ENCODE data around the gene COL4A2.

COL4A2 gene

DNA sequence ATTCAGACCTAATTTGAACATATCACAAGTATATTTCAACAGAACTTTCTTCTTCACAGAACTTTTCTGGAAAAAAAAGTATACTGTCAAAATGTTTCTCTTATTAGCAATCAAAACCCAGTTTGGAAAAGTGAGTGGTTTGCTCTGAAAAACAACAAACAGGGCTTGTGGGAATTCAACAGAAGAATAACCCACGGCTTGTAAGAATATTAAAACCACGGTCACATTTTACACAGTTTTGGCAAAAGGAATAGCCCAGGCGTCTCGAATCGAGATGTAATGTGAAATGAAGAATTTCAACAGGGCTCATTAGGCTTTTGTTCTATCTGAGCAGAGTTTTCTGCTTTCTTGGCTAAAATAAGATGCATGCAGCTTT lies 70.7 kb downstream of the COL4A2 start:
- DNase-seq (ENCODE audit: low read depth), result no peak
- TF ChIP-seq, protein P1, sequence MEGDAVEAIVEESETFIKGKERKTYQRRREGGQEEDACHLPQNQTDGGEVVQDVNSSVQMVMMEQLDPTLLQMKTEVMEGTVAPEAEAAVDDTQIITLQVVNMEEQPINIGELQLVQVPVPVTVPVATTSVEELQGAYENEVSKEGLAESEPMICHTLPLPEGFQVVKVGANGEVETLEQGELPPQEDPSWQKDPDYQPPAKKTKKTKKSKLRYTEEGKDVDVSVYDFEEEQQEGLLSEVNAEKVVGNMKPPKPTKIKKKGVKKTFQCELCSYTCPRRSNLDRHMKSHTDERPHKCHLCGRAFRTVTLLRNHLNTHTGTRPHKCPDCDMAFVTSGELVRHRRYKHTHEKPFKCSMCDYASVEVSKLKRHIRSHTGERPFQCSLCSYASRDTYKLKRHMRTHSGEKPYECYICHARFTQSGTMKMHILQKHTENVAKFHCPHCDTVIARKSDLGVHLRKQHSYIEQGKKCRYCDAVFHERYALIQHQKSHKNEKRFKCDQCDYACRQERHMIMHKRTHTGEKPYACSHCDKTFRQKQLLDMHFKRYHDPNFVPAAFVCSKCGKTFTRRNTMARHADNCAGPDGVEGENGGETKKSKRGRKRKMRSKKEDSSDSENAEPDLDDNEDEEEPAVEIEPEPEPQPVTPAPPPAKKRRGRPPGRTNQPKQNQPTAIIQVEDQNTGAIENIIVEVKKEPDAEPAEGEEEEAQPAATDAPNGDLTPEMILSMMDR (IDR thresholded peaks at IDR 0.05; ENCODE audit: control insufficient read depth, insufficient read depth, low read depth, low read length, missing control alignments), result no peak
- no peak overlapping the region for H3K4me3 ChIP-seq (ENCODE audit: control insufficient read depth, low read depth, low read length)

DNA sequence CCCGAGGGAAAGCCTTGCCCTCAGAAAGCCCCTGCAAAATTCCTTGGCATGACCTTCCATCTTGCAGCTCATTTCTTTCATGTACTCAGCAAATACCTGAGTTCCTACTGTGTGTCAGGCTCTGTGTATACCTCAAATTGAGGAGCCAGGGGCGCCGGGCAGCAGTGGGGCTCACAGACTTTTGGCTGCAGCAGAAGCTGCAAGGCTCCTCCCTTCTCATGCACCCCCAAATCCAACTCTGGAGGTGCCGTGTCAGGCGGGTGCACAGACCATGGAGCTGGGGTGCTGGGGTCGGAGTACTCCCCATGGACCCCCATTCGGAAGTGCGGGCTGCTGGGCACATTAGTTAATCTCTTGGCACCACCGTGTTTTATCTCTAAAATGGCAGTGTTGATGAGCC lies 72.3 kb downstream of the COL4A2 start:
- no peak for DNase-seq (ENCODE audit: low read depth)
- TF ChIP-seq, protein P1 (IDR thresholded peaks at IDR 0.05; ENCODE audit: control insufficient read depth, insufficient read depth, low read depth, low read length, missing control alignments), result no peak
- no peak overlapping the region for H3K4me3 ChIP-seq (ENCODE audit: control insufficient read depth, low read depth, low read length)

DNA sequence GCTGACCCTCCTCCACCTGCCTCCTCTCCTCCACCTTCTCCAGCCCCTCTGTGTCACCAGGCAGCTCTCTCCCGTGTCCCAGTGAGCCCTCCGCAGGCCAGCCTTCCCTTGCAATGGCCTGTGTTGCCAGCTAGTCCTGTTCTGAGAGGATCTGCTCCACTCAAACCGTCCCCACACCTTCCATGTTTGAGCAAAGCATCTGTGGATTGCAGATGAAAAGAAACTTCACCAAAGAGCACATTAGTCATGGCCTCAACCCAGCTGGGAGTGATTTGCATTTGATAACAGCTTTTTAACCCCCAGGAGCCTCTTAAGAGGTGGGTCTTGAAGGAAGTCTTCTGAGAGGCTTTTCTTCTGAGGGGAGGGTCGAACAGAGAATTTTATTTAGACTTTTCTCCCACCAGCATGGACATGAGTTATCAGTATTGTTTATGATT lies 72.8 kb downstream of the COL4A2 start:
- TF ChIP-seq, protein P1 (IDR thresholded peaks at IDR 0.05; ENCODE audit: control insufficient read depth, insufficient read depth, low read depth, low read length, missing control alignments), result no peak
- DNase-seq (ENCODE audit: low read depth), result no peak
- no peak overlapping the region for H3K4me3 ChIP-seq (ENCODE audit: control insufficient read depth, low read depth, low read length)

DNA sequence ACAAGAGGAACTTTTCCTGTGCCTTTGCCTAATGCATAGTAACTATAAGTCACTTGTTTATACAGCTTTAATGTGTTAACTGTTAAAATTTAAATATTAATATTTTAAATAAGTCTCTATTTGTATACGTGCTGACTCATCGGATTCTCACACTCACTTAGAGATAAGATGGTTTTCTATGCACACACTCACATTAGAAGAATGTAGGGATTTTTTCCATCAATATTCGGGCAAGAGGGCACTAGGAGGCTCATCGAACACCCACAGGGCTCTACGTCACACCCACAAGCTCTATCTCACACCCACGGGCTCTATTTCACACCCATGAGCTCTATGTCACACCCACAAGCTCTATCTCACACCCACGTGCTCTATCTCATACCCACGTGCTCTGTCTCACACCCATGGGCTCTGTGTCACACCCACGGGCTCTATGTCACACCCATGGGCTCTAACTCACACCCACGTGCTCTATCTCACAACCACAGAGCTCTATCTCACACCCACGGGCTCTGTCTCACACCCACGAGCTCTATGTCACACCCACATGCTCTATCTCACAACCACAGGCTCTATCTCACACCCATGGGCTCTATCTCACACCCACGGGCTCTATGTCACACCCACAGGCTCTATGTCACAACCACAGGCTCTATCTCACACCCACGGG lies 73.4 kb downstream of the COL4A2 start:
- TF ChIP-seq, protein P1 (IDR thresholded peaks at IDR 0.05; ENCODE audit: control insufficient read depth, insufficient read depth, low read depth, low read length, missing control alignments), result no peak
- no peak for DNase-seq (ENCODE audit: low read depth)
- no peak overlapping the region for H3K4me3 ChIP-seq (ENCODE audit: control insufficient read depth, low read depth, low read length)

DNA sequence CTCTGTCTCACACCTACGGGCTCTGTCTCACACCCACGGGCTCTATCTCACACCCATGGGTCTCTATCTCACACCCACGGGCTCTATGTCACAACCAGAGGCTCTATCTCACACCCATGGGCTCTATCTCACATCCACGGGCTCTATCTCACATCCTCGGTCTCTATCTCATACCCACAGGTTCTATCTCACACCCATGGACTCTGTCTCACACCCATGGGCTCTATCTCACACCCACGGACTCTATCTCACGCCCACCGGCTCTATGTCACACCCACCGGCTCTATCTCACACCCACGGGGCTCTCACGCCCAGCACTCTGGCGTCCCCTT lies 73.9 kb downstream of the COL4A2 start:
- DNase-seq (ENCODE audit: low read depth), result no peak
- TF ChIP-seq, protein P1 (IDR thresholded peaks at IDR 0.05; ENCODE audit: control insufficient read depth, insufficient read depth, low read depth, low read length, missing control alignments), result no peak

DNA sequence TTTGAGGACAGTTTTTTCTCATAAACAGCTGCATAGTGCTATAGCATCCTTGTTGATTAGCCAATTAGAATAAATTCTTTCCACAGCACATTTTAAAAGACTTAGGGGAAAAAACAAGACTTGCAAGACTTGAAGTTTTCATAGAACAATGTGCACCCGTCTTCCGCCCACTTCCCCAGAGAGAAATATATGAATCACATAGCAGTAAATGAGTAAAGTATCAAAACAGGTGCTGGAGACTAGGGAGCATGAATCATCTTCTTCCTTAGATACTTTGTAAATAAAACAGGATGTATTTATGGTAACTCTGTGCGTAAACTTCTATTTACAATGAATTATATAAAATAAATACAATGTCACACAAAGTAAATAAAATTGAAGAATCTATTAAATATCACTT lies 75.1 kb downstream of the COL4A2 start:
- no peak for DNase-seq (ENCODE audit: low read depth)
- H3K4me3 ChIP-seq (ENCODE audit: control insufficient read depth, low read depth, low read length), result no peak overlapping the region
- TF ChIP-seq, protein P1 (IDR thresholded peaks at IDR 0.05; ENCODE audit: control insufficient read depth, insufficient read depth, low read depth, low read length, missing control alignments), result no peak

More for the DNA sequence above, 73.9 kb downstream of the COL4A2 start:
- no peak overlapping the region for H3K4me3 ChIP-seq (ENCODE audit: control insufficient read depth, low read depth, low read length)

Measured in AG09309 (cell line).